Stimulated activated CD8-positive, alpha-beta memory T cell treated with anti-CD3 and anti-CD28 coated beads, Interleukin-7, amount 100 ng/mL, for 48 hours (primary cell): ENCODE data around the gene BTBD16.

Experiments
- DNase-seq, 2 donors: peaks; one replicate each; pipeline ENCODE4 v3.0.0-alpha.2; 2020; ENCODE audit warnings: low read depth in 1 of 2; ENCODE audit errors: extremely low read depth in 1 of 2

BTBD16 gene

GRCh38 chr10:122246830-122247520, 24.1 kb upstream of the BTBD16 start:
- no peak for DNase-seq

DNA sequence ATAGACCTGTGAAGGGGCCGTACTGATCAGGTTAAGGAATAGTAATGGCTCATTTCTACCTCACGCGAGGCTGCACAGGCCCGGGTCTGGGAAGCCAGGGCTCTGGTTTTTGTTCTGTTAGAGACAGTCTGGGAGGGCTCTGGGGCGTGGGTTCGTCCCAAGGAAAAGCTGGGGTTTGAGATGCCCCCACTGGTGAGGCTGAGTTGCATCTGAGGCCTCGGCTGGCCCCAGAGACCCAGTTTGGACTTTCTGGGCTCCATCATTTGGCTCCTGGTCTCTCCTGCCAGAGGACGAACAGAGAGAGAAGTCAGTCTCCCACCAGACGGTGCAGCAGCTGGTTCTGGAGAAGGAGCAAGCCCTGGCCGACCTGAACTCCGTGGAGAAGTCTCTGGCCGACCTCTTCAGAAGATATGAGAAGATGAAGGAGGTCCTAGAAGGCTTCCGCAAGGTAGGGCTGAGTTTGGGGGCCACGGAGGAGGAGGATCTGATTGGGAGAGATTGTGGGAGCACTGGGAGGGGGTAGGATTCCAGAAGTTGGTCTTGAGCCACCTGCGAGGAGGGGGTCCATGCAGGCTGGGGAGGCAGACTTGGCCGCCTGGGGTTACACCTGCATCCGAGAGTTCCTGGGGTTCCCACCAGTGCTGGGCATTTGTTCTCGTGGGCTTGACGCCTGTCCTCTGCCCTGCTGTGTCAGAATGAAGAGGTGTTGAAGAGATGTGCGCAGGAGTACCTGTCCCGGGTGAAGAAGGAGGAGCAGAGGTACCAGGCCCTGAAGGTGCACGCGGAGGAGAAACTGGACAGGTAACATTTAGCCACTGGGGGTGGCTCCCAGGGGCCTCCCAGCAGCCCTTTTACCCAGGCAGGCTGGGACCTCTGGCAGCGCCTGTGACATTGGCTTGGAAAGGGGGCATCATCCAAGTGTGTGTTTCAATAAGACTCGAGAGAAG, 22.5 kb upstream of the BTBD16 start:
- no peak for DNase-seq

DNA sequence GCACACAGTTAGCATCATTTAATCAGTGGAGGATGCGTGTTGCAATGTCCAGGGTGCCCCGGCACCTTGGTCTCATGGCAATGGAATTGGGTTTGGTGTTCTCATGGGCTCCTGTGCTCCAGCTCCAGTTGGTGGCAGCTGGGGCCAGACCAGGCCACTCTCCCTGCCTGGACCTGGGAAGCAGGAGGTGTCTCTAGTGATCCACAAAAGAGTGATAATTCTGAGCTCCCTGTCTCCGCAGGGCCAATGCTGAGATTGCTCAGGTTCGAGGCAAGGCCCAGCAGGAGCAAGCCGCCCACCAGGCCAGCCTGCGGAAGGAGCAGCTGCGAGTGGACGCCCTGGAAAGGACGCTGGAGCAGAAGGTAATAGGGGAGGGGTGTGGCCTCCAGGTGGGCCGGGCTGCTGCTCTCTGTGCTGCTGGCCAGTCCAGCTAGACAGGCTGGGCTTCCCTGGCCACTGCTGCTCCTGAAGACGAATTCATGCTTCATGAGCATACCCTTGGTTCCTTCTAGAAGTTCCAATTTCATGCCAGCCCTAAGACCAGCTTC, 21.7 kb upstream of the BTBD16 start:
- no peak for DNase-seq

GRCh38 chr10:122249991-122250750, 20.9 kb upstream of the BTBD16 start:
- DNase-seq, result no peak

DNA sequence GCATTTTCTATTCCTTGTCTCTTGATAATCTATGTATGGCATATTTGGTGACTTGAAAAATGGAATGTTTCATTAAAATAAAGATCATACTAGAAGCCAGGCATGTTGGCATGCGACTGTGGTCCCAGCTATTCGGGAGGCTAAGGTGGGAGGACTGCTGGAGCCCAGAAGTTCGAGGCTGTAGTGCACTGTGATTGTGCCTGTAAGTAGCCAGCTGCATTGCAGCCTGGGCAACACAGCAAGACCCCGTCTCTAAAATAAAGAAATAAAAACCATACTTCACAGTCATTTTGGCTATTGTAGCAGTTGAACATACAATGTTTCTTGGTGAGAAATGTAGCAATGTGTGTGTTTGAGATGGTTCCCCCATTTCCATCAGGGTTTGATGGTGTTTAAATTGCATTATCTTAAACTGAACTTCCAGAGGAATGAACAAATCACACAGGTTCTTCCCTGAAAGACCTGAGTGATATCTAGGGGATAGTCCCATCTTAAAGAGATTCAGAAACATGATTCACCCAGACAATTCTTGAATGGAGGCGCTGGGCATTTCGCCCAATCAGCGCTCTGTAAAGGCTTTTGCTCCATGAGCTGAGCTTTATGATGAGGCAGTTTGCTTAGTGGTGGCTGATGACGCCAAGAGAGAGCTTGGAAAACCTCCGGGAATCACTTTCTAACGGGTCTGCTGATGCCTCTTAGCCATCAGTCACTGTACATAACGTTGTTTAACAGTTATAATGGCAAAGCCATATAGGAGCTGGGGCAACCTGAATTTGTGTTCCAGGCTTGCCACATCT, 19.4 kb upstream of the BTBD16 start:
- DNase-seq, result no peak

DNA sequence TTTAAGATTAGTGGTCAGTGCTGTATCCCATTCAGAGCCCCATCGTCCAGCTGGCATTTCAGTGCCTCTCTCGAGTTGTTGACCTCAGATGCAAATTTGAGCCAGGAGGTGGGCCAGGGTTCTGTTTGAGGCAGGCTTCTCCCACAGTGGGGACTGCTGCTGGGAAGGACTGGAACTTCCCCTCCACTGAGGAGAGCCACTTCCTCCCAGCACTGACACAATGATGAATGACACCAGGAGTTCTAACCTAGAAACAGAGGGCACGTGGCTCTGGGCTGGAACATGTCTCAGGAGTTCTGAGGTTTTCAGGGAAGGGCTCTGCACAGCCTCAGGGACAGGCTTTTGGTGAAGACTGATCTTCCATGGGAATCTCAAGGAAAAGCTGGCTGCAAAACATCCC, 18.3 kb upstream of the BTBD16 start:
- DNase-seq, result no peak

- DNase-seq, result no peak
Observed at GRCh38 chr10:122253605-122254004, 17.5 kb upstream of the BTBD16 start.

GRCh38 chr10:122254831-122255230, 16.3 kb upstream of the BTBD16 start:
- DNase-seq, result no peak

DNA sequence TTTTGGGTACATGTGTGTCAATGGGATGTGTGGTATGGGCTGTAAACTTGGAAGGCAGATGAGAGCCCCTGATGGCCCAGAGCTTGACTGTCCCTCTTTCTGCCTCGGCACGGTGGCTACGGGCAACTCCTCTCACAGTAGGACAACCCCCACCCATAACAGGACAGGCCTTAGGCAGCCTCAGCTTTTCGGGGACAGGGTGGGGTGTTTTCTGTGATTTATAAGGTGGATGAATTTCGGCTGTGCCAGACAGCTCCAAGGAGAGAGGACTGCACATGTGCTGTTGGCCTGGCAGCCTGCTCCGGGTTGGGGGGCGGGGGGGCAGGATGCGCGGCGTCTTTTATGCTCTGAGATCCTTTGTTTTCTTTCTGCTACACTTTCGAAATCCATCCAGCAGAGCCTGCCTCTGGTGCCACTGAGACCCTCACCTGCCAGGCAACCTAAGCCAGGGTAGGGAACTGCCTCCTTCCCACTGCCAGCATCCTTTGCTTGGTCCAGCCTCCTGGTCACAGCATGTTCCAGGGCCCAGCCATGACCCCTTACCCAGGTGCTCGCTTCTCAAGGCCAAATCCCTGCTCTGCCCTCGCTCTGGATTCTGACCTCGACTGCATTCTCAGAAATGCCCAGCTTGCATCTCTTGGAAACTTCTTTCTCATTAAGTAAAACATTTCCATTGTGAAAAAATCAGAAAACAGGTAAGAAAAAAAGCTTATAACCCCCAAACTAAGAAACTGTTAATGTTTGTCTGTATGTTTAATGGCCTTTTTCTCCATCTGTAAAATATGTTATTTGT, 15.4 kb upstream of the BTBD16 start:
- DNase-seq, result no peak

DNA sequence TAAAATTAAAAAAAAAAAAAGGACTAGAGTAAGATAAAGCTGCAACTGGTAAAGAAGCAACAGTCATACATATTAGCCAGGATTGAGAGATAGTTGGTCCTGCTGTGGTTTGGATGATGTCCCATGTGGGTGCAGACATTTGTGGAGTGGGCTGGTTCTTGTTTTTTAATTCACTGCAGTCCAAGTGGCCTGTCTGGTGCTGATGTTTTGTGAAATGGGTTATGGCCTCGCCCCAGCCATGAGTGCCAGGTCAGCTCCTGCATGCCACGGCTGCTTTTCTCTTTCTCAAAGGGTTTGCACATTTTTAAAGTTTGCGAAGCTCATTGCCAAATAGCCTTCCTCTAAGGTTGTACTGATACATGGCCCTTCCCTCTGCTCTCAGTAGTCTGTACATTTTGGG, 14.1 kb upstream of the BTBD16 start:
- no peak for DNase-seq

GRCh38 chr10:122258136-122259074, 12.7 kb upstream of the BTBD16 start:
- no peak for DNase-seq

- no peak for DNase-seq
Observed at GRCh38 chr10:122259075-122259466, 12.0 kb upstream of the BTBD16 start.

DNA sequence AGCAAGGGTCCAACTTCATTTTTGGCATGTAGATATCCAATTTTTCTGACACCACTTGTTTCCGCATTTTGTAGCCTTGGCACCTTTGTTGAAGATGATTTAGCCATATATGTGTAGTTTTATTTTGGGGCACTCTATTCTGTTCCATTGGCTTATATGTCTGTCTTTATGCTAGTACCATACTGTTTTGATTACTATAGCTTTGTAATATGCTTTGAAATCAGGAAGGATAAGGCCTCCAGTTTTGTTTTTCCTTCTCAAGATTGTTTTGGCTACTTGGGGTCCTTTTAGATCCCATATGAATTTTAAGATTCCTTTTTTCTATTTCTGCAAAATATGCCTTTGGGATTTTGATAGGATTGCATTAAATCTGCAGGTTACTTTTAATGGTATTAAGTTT, 9.5 kb upstream of the BTBD16 start:
- no peak for DNase-seq

DNA sequence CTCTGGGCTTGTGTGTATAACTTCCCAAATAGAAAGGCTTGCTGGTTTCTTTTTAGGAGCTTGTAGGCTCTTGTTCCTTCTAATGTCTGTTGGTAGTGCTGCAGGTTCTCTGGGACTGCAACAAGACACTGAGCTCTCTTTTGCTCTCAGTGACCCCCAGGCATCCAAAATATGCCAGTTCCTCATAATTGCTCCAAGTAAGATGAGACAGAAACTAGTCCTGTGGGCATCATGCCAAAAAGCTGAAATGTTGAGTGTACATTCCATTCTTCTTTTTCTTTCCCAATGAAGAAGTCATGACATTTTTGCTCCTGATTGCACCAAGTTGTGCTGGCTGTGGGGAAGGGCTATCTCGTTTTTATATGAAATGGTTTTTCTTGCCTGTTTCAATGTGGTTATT, 7.1 kb upstream of the BTBD16 start:
- no peak for DNase-seq

DNA sequence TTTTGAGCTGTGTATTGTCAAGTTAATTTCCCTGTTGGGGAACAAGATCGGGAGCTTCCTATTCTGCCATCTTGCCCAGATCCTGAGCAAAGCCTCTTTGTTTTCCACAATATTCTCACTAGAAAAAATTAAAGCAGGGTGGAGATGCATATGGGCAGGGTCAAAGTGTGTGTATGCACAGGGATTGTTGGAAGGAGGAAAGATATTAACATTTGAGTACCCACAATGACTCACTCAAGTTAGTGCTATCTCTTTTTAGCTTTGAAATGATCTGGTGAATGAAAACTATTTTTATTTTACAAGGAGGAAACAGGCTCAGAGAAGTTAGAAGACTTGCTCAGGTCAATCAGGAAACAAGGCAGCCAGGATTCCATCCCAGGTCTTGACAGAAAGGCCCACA, 6.7 kb upstream of the BTBD16 start:
- DNase-seq, result no peak

- no peak for DNase-seq
Observed at GRCh38 chr10:122264931-122265330, 6.2 kb upstream of the BTBD16 start.

DNA sequence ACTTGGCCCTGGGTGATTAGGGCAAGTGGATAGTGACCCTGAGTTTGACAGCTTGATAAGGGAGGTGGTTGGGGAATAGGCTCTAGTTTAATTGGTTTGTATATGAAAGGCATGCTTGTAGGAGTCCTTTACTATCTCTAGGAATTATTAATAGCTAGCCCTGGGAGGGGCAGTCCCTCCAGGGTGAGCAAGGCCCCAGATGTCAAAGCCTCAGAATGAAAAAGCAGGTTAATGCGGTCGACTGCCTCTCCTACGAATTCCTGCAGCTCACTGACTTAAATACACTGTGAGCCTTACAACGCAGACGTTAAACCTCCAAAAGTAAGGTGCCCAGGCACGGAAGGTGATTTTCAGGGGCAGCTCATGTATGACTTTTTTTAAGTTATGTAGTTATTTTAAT, 5.2 kb upstream of the BTBD16 start:
- DNase-seq, result no peak
